ENCODE measurements around the gene TMEM273.

DNA sequence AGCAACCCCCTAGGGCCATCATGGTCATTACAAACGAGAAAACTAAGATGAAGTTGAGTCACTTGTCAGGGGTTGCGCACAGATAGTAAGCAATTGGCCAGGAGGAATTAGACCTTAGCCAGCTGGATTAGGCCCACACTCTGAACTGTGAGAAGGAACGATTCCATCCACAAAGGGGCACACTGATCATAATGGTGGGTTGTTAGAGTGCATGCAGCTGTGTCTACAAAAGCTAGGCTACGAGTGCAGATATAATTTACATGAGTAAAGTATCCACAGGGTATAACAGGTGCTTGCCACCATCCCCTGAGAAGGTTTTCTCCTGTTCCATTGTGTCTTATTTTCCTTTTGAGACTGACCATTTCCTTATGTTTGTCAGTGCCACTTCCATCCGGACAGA lies 37.8 kb downstream of the TMEM273 start:
- TF ChIP-seq, protein P1, sequence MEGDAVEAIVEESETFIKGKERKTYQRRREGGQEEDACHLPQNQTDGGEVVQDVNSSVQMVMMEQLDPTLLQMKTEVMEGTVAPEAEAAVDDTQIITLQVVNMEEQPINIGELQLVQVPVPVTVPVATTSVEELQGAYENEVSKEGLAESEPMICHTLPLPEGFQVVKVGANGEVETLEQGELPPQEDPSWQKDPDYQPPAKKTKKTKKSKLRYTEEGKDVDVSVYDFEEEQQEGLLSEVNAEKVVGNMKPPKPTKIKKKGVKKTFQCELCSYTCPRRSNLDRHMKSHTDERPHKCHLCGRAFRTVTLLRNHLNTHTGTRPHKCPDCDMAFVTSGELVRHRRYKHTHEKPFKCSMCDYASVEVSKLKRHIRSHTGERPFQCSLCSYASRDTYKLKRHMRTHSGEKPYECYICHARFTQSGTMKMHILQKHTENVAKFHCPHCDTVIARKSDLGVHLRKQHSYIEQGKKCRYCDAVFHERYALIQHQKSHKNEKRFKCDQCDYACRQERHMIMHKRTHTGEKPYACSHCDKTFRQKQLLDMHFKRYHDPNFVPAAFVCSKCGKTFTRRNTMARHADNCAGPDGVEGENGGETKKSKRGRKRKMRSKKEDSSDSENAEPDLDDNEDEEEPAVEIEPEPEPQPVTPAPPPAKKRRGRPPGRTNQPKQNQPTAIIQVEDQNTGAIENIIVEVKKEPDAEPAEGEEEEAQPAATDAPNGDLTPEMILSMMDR (IDR thresholded peaks at IDR 0.05): no peak
- no peak for TF ChIP-seq POLR2A (IDR thresholded peaks at IDR 0.05)
